ENCODE measurements around the gene CCDC106. TPM values are rescaled to one million over a fixed set of nuclear protein-coding genes. Genes with fewer than 3 reads are reported as not detected.

Gene CCDC106
- total RNA-seq, 1 experiment from 2014 or later: 19.9 TPM

DNA sequence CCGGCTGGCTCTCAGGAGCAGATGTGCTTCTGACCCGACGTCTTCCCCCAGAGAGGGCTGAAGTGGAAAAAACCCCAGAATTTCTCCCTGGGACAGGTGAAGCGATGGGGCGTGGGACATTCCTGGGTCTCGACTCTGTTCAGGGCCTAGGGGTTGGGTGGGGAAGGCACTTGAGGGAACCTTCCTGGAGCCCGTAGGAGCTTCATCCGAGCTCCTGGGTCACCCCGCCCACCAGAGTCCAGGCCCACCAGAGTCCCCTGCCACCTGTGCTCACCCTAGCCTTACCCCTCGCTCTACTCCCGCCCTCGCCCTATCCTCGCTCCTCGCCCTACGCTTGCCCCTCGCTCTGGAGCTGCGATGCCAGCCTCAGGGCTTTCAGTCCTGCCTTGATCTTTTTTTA is 50.2 kb downstream of the CCDC106 start:
- Histone ChIP-seq H3K79me1 (ENCODE audit: insufficient read depth, low read depth, low read length, poor library complexity, severe bottlenecking) (no peaks in the 10 kb centered on the region), H3K18ac (ENCODE audit: insufficient read length, low read depth, low read length) (no peak overlapping the region), H3K4me1 (ENCODE audit: insufficient read depth, low read length) (no peaks in the 10 kb centered on the region), H4K91ac (ENCODE audit: insufficient read length, low read depth, low read length) (no peak overlapping the region), H3K27ac (ENCODE audit: insufficient read length, low read depth, low read length) (no peak overlapping the region), H2AFZ (ENCODE audit: low read length) (no peak overlapping the region), H3K4me2 (ENCODE audit: insufficient read depth, insufficient read length, low read length) (no peak overlapping the region), H3K27me3 (ENCODE audit: insufficient read depth, low read length) (no peaks in the 10 kb centered on the region), H3K4ac (ENCODE audit: low read depth, low read length) (no peak overlapping the region), H2BK12ac (ENCODE audit: insufficient read length, low read depth, low read length) (no peak overlapping the region), H4K8ac (replicated peaks; ENCODE audit: insufficient read length, low read depth, low read length) (no peak overlapping the region), H3K9me3 (ENCODE audit: control insufficient read depth, low read depth, low read length) (no peaks in the 10 kb centered on the region), H3K9ac (ENCODE audit: extremely low read depth, insufficient read length, low read length) (no peak overlapping the region), H3K79me2 (ENCODE audit: insufficient read depth, low read length) (no peaks in the 10 kb centered on the region), H2BK120ac (ENCODE audit: low read depth, low read length, poor library complexity, severe bottlenecking) (no peak overlapping the region), H3K23ac (ENCODE audit: insufficient read length, low read depth, low read length) (no peak overlapping the region), H2BK15ac (ENCODE audit: low read depth, low read length) (no peak overlapping the region), H3K56ac (ENCODE audit: insufficient read length, low read depth, low read length) (no peak overlapping the region), H2BK5ac (ENCODE audit: insufficient read length, low read length) (no peak overlapping the region), H3K23me2 (ENCODE audit: insufficient read length, low read depth, low read length, poor library complexity, severe bottlenecking) (no peaks in the 10 kb centered on the region), H2BK20ac (ENCODE audit: low read depth, low read length, poor library complexity, severe bottlenecking) (no peak overlapping the region), H3K14ac (ENCODE audit: insufficient read depth, low read length) (no peak overlapping the region), H4K20me1 (ENCODE audit: control insufficient read depth, insufficient read depth, insufficient read length) (no peaks in the 10 kb centered on the region), H4K5ac (ENCODE audit: insufficient read length, low read depth, low read length) (no peak overlapping the region), H3T11ph (ENCODE audit: low read length) (no peak overlapping the region), H2AK5ac (ENCODE audit: insufficient read length, low read length) (no peak overlapping the region)
- peaks cover 3% of the 10 kb centered on the region for H3K27me3 Mint-ChIP-seq (ENCODE audit: low read depth)
- no CpG with 5 or more reads among the region's 17 CpGs for WGBS (ENCODE audit: extremely low coverage, insufficient read length, low lambda C conversion rate)
- H3K27ac Mint-ChIP-seq: peak overlapping the region in 2 of 3 experiments; percentile 59 to 68; a peak in 2 of 7 replicates
- peaks cover 36 to 72% (median 71%) of the 10 kb centered on the region in 3 experiments for H3K36me3 Mint-ChIP-seq (ENCODE audit: insufficient read depth in 1 of 3, low read depth in 3 of 3)
- no peak for DNase-seq
- TF ChIP-seq, protein P1, sequence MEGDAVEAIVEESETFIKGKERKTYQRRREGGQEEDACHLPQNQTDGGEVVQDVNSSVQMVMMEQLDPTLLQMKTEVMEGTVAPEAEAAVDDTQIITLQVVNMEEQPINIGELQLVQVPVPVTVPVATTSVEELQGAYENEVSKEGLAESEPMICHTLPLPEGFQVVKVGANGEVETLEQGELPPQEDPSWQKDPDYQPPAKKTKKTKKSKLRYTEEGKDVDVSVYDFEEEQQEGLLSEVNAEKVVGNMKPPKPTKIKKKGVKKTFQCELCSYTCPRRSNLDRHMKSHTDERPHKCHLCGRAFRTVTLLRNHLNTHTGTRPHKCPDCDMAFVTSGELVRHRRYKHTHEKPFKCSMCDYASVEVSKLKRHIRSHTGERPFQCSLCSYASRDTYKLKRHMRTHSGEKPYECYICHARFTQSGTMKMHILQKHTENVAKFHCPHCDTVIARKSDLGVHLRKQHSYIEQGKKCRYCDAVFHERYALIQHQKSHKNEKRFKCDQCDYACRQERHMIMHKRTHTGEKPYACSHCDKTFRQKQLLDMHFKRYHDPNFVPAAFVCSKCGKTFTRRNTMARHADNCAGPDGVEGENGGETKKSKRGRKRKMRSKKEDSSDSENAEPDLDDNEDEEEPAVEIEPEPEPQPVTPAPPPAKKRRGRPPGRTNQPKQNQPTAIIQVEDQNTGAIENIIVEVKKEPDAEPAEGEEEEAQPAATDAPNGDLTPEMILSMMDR (conservative IDR thresholded peaks at IDR 0.05): no peak
- H3K9me3 Mint-ChIP-seq: peaks cover 0 to 21% of the 10 kb centered on the region in 2 experiments; a peak in 4 of 5 replicates
- H3K4me3 Mint-ChIP-seq: no peak overlapping the region
- no peaks in the 10 kb centered on the region for H3K4me1 Mint-ChIP-seq

All from H9 (cell line).